Ovary (tissue), 3 donors: Measurements from ENCODE around the gene PIWIL4.

Experiments
- EP300 ChIP-seq: sonication (generic); formaldehyde crosslinking; IDR thresholded peaks from one replicate; pipeline ENCODE4 v1.6.1; 2017; ENCODE audit warnings: antibody characterized with exemption
- POLR2A ChIP-seq: fragments of 450-650 bp; IDR thresholded peaks from one replicate; pipeline ENCODE4 v1.6.1; 2017; ENCODE audit warnings: antibody characterized with exemption, mild to moderate bottlenecking, moderate library complexity
- TF ChIP-seq, protein P1 (sequence below), 3 donors: fragments of 450-650 bp in 2 of 3; fragments of 200-600 bp in 1 of 3; IDR thresholded peaks; one replicate each; pipeline versions ENCODE4 v1.5.1 to v1.8.0; 2016 to 2022; ENCODE audit warnings: antibody characterized with exemption in 3 of 3, mild to moderate bottlenecking in 1 of 3
- donor health status: DM: no; HTN: no; CAD: no.

DNA sequence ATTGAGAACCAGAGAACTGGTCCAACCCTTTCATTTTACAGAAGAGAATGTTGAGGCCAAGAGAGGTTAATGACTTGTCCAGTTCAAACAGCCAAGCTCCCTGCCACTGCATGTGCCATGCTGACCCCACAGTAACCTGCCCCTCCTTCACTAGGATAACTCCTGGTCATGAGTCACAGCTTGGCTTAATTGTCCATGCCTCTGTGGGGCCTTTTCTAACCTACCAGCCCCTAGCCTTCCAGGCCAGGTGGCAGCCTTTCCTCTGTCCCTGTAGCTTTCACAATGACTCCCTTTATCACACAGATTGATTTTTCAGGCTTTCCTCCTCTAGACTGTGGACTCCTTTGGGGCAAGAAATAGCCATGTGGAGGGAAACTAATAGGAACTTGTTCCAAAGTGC, 97.2 kb downstream of the PIWIL4 start:
- TF ChIP-seq, protein P1, sequence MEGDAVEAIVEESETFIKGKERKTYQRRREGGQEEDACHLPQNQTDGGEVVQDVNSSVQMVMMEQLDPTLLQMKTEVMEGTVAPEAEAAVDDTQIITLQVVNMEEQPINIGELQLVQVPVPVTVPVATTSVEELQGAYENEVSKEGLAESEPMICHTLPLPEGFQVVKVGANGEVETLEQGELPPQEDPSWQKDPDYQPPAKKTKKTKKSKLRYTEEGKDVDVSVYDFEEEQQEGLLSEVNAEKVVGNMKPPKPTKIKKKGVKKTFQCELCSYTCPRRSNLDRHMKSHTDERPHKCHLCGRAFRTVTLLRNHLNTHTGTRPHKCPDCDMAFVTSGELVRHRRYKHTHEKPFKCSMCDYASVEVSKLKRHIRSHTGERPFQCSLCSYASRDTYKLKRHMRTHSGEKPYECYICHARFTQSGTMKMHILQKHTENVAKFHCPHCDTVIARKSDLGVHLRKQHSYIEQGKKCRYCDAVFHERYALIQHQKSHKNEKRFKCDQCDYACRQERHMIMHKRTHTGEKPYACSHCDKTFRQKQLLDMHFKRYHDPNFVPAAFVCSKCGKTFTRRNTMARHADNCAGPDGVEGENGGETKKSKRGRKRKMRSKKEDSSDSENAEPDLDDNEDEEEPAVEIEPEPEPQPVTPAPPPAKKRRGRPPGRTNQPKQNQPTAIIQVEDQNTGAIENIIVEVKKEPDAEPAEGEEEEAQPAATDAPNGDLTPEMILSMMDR (IDR thresholded peaks at IDR 0.05): no peak
- TF ChIP-seq EP300: no peak
- no peak for TF ChIP-seq POLR2A
